ENCODE results near the gene ARMH3. TPM values are rescaled to one million over a fixed set of nuclear protein-coding genes. Genes with fewer than 3 reads are reported as not detected.
A peak's percentile ranks its signal among the peaks of the same experiment; 100 is the strongest.

ARMH3 gene
- total and polyA plus RNA-seq, 2 experiments from 2014 or later = 8.7 to 11.1 TPM

DNA sequence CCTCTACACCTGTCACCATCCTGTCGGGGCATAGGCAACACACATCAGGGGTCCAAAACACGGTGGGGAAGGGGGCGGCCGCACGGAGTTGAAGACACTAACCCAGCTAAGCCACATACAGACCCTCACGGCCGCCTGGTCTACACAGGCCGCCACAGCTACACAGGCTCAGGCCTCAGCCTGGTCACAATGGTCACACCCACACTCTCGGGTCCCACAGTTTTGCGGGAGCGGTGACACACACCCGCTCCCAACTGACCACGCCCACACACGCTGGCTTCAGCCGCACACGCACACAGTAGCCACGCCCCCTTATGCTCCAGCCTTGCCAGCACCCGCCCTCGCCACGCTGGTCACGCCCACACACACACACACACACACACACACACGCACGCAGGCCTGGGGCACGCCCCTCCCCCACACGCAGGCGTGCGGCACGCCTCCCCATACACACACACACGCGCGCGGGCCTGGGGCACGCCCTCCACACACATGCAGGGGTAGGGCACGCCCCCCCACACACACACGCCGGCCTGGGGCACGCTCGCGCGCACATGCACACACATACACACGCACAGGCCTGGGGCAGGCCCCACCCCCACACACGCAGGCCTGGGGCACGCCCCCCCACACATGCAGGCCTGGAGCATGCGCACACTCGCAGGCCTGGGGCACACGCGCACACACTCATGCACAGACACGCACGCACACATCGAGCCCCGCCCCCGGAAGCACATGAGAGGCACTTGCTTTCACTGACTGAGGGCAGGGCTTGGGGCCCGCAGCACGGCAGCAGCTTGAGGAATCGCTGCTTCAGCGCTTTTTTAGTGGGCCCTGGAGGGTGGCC is 225.4 kb downstream of the ARMH3 start:
- Histone ChIP-seq H3K4me1 (ENCODE audit: insufficient read depth) (peaks cover 17% of the 10 kb centered on the region), H2AFZ (peak overlapping the region; percentile 85), H3F3A (replicated peaks; ENCODE audit: low read depth) (peaks cover 18% of the 10 kb centered on the region), H3K27ac (ENCODE audit: low read depth) (peak overlapping the region; percentile 63; the same call in 1 of the 2 replicates), H3K9me2 (ENCODE audit: insufficient read depth) (no peaks in the 10 kb centered on the region), H3K4me3 (peak overlapping the region; percentile 64), H3K79me2 (replicated peaks; ENCODE audit: insufficient read depth) (no peaks in the 10 kb centered on the region), H3K36me3 (ENCODE audit: insufficient read depth) (no peaks in the 10 kb centered on the region), H3K4me2 (peak overlapping the region; percentile 92), H4K20me1 (replicated peaks; ENCODE audit: insufficient read depth) (no peaks in the 10 kb centered on the region; the same call in 1 of the 2 replicates), H3K27me3 (ENCODE audit: insufficient read depth) (no peaks in the 10 kb centered on the region)
- no peak for TF ChIP-seq NANOG (IDR thresholded peaks at IDR 0.05; ENCODE audit: borderline replicate concordance)
- 0 out of 2 replicates have a peak, but pooled peaks have one; percentile 38 for TF ChIP-seq POLR2AphosphoS5 (IDR thresholded peaks at IDR 0.05; ENCODE audit: low read depth)
- TF ChIP-seq ZNF114 (CRISPR knock-in tag; IDR thresholded peaks at IDR 0.05) = no peak
- no peak for TF ChIP-seq STAT1 (IDR thresholded peaks at IDR 0.05; ENCODE audit: unreplicated experiment)
- no peak; the same call in 1 of the 2 replicates for TF ChIP-seq CREB1 (CRISPR knock-in tag; IDR thresholded peaks at IDR 0.05; ENCODE audit: low read depth)
- TF ChIP-seq ETS1 (IDR thresholded peaks at IDR 0.05) = no peak
- TF ChIP-seq EZH2phosphoT487 (IDR thresholded peaks at IDR 0.05; ENCODE audit: unreplicated experiment) = no peak
- no peak for TF ChIP-seq EZH2 (IDR thresholded peaks at IDR 0.05; ENCODE audit: low read depth, unreplicated experiment)
- TF ChIP-seq, protein P1, sequence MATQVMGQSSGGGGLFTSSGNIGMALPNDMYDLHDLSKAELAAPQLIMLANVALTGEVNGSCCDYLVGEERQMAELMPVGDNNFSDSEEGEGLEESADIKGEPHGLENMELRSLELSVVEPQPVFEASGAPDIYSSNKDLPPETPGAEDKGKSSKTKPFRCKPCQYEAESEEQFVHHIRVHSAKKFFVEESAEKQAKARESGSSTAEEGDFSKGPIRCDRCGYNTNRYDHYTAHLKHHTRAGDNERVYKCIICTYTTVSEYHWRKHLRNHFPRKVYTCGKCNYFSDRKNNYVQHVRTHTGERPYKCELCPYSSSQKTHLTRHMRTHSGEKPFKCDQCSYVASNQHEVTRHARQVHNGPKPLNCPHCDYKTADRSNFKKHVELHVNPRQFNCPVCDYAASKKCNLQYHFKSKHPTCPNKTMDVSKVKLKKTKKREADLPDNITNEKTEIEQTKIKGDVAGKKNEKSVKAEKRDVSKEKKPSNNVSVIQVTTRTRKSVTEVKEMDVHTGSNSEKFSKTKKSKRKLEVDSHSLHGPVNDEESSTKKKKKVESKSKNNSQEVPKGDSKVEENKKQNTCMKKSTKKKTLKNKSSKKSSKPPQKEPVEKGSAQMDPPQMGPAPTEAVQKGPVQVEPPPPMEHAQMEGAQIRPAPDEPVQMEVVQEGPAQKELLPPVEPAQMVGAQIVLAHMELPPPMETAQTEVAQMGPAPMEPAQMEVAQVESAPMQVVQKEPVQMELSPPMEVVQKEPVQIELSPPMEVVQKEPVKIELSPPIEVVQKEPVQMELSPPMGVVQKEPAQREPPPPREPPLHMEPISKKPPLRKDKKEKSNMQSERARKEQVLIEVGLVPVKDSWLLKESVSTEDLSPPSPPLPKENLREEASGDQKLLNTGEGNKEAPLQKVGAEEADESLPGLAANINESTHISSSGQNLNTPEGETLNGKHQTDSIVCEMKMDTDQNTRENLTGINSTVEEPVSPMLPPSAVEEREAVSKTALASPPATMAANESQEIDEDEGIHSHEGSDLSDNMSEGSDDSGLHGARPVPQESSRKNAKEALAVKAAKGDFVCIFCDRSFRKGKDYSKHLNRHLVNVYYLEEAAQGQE (IDR thresholded peaks at IDR 0.05; ENCODE audit: unreplicated experiment) = no peak
- peak overlapping the region; percentile 82 for H3K4me3 Mint-ChIP-seq
- H3K27ac Mint-ChIP-seq = peak overlapping the region; percentile 83
- ATAC-seq (peak; percentile 64), DNase-seq (ENCODE audit: low spot score) (peak; percentile 94)
- peaks cover 25% of the 10 kb centered on the region for H3K4me1 Mint-ChIP-seq
- no peaks in the 10 kb centered on the region; the same call in 1 of the 3 replicates for H3K9me3 Mint-ChIP-seq
- H3K27me3 Mint-ChIP-seq (ENCODE audit: insufficient read depth, low read depth, poor library complexity) = peaks cover 27% of the 10 kb centered on the region
- H3K36me3 Mint-ChIP-seq (ENCODE audit: low read depth) = peaks cover 3% of the 10 kb centered on the region; the same call in 1 of the 3 replicates
